ENCODE data around the gene SETD6.
A peak's percentile ranks its signal among the peaks of the same experiment; 100 is the strongest.

Gene SETD6

GRCh38 chr16:58515125-58515870 is at the start of gene SETD6 (continued):
- TF ChIP-seq ZNF623 (tag by site-specific recombination; IDR thresholded peaks at IDR 0.05), result no peak
- no peak for TF ChIP-seq ZNF211 (tag by site-specific recombination; IDR thresholded peaks at IDR 0.05; ENCODE audit: low read depth)
- TF ChIP-seq, protein P1, sequence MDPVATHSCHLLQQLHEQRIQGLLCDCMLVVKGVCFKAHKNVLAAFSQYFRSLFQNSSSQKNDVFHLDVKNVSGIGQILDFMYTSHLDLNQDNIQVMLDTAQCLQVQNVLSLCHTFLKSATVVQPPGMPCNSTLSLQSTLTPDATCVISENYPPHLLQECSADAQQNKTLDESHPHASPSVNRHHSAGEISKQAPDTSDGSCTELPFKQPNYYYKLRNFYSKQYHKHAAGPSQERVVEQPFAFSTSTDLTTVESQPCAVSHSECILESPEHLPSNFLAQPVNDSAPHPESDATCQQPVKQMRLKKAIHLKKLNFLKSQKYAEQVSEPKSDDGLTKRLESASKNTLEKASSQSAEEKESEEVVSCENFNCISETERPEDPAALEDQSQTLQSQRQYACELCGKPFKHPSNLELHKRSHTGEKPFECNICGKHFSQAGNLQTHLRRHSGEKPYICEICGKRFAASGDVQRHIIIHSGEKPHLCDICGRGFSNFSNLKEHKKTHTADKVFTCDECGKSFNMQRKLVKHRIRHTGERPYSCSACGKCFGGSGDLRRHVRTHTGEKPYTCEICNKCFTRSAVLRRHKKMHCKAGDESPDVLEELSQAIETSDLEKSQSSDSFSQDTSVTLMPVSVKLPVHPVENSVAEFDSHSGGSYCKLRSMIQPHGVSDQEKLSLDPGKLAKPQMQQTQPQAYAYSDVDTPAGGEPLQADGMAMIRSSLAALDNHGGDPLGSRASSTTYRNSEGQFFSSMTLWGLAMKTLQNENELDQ (tag by site-specific recombination; IDR thresholded peaks at IDR 0.05; ENCODE audit: low read depth), result no peak
- peak; percentile 45; the same call in 1 of the 2 replicates for TF ChIP-seq ZSCAN5A (tag by site-specific recombination; IDR thresholded peaks at IDR 0.05)
- TF ChIP-seq ZNF626 (tag by site-specific recombination; IDR thresholded peaks at IDR 0.05), result no peak
- peak; percentile 89 for TF ChIP-seq ZNF335 (tag by site-specific recombination; conservative IDR thresholded peaks at IDR 0.05)
- TF ChIP-seq ZEB2 (tag by site-specific recombination; IDR thresholded peaks at IDR 0.05), result peak; percentile 88
- TF ChIP-seq ZNF324 (tag by site-specific recombination; IDR thresholded peaks at IDR 0.05), result peak; percentile 60; the same call in 1 of the 2 replicates

GRCh38 chr16:58465817-58466216 is 49.5 kb upstream of the SETD6 start:
- ChIA-PET POLR2A (interaction anchor here (1.6 kb wide), 1 partner anchor 10 kb away, joined by 3 read pairs; no protein-coding TSS in a partner anchor), CTCF (interaction anchor here (1.4 to 2.2 kb wide), 2 partner anchors 22 to 129 kb away, joined by 5 to 7 read pairs; no protein-coding TSS in a partner anchor)
- Histone ChIP-seq H3K9me3 (ENCODE audit: control insufficient read depth, insufficient read depth, low read depth, low read length) (no peaks in the 10 kb centered on the region), H3K4me1 (ENCODE audit: control insufficient read depth, insufficient read depth, low read length) (peaks cover 2% of the 10 kb centered on the region; the same call in 1 of the 2 replicates), H3K27ac (ENCODE audit: extremely low read depth, low read depth, low read length) (no peak overlapping the region), H3K4me3 (ENCODE audit: low read depth, low read length) (no peak overlapping the region), H3K36me3 (ENCODE audit: control insufficient read depth in 2 of 2, insufficient read depth in 1 of 2, low read length in 2 of 2) (no peaks in the 10 kb centered on the region)
- TF ChIP-seq ZIC2 (tag by site-specific recombination; IDR thresholded peaks at IDR 0.05) (peak; percentile 22; the same call in 1 of the 2 replicates), OSR2 (tag by site-specific recombination; IDR thresholded peaks at IDR 0.05) (peak; percentile 55)
- TF ChIP-seq, protein P2, sequence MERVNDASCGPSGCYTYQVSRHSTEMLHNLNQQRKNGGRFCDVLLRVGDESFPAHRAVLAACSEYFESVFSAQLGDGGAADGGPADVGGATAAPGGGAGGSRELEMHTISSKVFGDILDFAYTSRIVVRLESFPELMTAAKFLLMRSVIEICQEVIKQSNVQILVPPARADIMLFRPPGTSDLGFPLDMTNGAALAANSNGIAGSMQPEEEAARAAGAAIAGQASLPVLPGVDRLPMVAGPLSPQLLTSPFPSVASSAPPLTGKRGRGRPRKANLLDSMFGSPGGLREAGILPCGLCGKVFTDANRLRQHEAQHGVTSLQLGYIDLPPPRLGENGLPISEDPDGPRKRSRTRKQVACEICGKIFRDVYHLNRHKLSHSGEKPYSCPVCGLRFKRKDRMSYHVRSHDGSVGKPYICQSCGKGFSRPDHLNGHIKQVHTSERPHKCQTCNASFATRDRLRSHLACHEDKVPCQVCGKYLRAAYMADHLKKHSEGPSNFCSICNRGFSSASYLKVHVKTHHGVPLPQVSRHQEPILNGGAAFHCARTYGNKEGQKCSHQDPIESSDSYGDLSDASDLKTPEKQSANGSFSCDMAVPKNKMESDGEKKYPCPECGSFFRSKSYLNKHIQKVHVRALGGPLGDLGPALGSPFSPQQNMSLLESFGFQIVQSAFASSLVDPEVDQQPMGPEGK (tag by site-specific recombination; IDR thresholded peaks at IDR 0.05), result no peak

- ChIA-PET POLR2A (interaction anchor here (1.6 kb wide), 1 partner anchor 11 kb away, joined by 3 read pairs; no protein-coding TSS in a partner anchor), CTCF (interaction anchor here (2.2 kb wide), 1 partner anchor 21 kb away, joined by 7 read pairs; no protein-coding TSS in a partner anchor)
- Histone ChIP-seq H3K4me3 (ENCODE audit: low read depth, low read length) (no peak overlapping the region), H3K9me3 (ENCODE audit: control insufficient read depth, insufficient read depth, low read depth, low read length) (no peaks in the 10 kb centered on the region), H3K4me1 (ENCODE audit: control insufficient read depth, insufficient read depth, low read length) (peaks cover 2% of the 10 kb centered on the region; the same call in 1 of the 2 replicates), H3K27ac (ENCODE audit: extremely low read depth, low read depth, low read length) (no peak overlapping the region), H3K36me3 (ENCODE audit: control insufficient read depth in 2 of 2, insufficient read depth in 1 of 2, low read length in 2 of 2) (no peaks in the 10 kb centered on the region)
- TF ChIP-seq ZNF184 (tag by site-specific recombination; IDR thresholded peaks at IDR 0.05) (no peak), ZNF433 (tag by site-specific recombination; IDR thresholded peaks at IDR 0.05; ENCODE audit: low read depth) (no peak), ZNF785 (tag by site-specific recombination; IDR thresholded peaks at IDR 0.05) (no peak), ZNF624 (tag by site-specific recombination; IDR thresholded peaks at IDR 0.05) (no peak), FEZF1 (tag by site-specific recombination; IDR thresholded peaks at IDR 0.05) (no peak), ZNF174 (tag by site-specific recombination; IDR thresholded peaks at IDR 0.05) (no peak), KLF9 (tag by site-specific recombination; IDR thresholded peaks at IDR 0.05; ENCODE audit: low read depth) (no peak), ZNF530 (tag by site-specific recombination; IDR thresholded peaks at IDR 0.05; ENCODE audit: low read depth) (no peak), SP3 (tag by site-specific recombination; IDR thresholded peaks at IDR 0.05) (no peak), ZFP37 (tag by site-specific recombination; IDR thresholded peaks at IDR 0.05) (no peak), BCL11A (tag by site-specific recombination; IDR thresholded peaks at IDR 0.05; ENCODE audit: low read depth) (no peak), EGR2 (tag by site-specific recombination; IDR thresholded peaks at IDR 0.05; ENCODE audit: low read depth) (no peak), TRIM28 (IDR thresholded peaks at IDR 0.05; ENCODE audit: borderline replicate concordance, low read length) (no peak), ZNF266 (tag by site-specific recombination; IDR thresholded peaks at IDR 0.05; ENCODE audit: low read depth) (no peak), GLIS2 (tag by site-specific recombination; IDR thresholded peaks at IDR 0.05) (no peak), ZNF223 (tag by site-specific recombination; IDR thresholded peaks at IDR 0.05) (no peak)
- TF ChIP-seq, protein P3, sequence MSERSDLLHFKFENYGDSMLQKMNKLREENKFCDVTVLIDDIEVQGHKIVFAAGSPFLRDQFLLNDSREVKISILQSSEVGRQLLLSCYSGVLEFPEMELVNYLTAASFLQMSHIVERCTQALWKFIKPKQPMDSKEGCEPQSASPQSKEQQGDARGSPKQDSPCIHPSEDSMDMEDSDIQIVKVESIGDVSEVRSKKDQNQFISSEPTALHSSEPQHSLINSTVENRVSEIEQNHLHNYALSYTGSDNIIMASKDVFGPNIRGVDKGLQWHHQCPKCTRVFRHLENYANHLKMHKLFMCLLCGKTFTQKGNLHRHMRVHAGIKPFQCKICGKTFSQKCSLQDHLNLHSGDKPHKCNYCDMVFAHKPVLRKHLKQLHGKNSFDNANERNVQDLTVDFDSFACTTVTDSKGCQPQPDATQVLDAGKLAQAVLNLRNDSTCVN (tag by site-specific recombination; optimal IDR thresholded peaks at IDR 0.05), result no peak
Measured at GRCh38 chr16:58466396-58466795, 48.9 kb upstream of the SETD6 start.
